ENCODE results near the gene SIPA1L3.
A peak's percentile ranks its signal among the peaks of the same experiment; 100 is the strongest.

The SIPA1L3 gene

DNA sequence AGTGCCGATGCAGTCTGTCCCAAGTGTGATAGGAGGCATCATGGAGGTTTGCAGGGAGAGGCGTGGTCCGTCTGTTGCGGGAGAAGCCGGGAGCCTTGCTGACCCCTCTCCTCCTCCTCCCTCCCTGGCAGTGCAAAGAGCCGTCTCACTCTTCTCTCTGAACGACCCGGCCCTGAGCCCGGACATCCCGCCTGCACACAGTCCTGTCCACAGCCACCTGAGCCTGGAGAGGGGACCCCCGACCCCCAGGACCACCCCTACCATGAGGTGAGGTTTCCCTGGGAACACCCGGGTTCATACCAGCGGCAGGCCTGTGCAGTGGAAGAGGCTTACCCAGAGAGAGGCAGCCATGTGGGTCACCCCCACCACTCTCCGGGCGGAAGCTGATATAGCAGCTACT lies 294.7 kb downstream of the SIPA1L3 start:
- no peak for DNase-seq

DNA sequence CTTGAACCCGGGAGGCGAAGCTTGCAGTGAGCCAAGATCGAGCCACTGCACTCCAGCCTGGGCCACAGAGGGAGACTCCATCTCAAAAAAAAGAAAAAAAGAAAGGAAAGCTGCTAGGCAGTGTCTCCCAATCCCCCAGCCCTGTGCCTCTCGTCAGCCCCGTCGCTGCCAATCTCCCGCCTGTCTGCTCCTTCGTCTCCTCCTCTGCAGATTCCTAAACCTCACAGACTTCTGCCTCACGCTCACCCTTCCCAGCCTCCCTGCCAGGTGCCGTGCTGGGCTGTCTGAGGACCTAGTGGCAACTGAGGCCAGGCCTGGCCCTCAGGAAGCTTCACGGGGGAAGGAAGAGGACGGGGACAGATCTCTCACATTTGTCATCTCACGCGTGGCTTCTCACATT lies 295.5 kb downstream of the SIPA1L3 start:
- no peak for DNase-seq

DNA sequence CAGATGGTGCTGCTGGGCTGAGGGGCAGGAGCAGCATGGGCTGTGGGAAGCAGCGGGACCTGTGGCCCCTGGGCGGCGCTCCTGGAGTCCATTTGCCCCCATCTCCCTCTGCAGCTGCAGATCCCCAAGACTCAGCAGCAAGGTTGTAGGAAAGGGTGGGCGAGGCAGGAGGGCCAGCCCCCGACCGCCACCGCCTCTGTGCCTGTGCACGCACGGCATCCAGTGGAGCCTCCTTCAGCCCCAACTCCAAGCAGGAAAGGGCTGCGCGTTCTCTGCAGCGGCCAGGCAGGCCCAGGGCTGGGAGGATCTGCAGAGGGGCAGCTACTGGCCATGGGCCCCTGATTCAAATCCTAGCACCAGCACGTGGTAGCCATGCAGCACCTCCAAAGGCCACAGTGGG lies 296.2 kb downstream of the SIPA1L3 start:
- DNase-seq, result no peak

DNA sequence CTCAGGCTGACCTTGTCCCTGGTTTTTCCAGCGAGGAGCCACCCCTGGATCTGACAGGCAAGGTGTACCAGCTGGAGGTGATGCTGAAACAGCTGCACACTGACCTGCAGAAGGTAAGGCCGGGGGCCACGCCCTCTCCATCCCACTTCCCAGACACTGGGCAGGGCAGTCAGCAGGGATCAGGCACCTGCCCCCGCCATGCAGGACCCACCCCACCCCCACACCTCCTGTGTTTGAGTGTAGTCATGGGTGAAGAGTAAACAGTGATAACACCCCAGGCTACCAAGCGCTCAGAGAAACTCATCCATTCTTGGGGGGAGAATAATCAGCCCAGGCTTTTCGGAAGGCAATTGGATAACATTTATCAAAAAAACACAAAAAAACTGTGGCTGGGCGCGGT lies 297.1 kb downstream of the SIPA1L3 start:
- no peak for DNase-seq

DNA sequence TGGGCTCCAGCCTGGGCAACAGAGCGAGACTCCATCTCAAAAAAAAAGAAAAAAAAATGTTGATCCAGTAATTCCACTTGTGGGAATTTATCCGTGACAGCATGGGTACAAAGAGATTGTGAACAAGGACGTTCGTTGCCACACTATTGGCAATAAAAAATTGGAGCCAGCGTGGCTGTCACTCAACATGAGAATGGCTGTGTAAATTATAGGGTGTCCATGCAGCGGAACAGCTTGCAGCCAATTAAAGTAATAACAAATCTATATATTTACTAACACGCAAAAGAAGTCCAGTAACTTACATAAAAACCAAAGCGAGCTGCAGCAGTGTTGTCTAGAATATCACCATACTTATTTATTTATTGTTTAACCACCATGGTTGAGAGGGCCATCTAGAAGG lies 297.7 kb downstream of the SIPA1L3 start:
- DNase-seq, result no peak

DNA sequence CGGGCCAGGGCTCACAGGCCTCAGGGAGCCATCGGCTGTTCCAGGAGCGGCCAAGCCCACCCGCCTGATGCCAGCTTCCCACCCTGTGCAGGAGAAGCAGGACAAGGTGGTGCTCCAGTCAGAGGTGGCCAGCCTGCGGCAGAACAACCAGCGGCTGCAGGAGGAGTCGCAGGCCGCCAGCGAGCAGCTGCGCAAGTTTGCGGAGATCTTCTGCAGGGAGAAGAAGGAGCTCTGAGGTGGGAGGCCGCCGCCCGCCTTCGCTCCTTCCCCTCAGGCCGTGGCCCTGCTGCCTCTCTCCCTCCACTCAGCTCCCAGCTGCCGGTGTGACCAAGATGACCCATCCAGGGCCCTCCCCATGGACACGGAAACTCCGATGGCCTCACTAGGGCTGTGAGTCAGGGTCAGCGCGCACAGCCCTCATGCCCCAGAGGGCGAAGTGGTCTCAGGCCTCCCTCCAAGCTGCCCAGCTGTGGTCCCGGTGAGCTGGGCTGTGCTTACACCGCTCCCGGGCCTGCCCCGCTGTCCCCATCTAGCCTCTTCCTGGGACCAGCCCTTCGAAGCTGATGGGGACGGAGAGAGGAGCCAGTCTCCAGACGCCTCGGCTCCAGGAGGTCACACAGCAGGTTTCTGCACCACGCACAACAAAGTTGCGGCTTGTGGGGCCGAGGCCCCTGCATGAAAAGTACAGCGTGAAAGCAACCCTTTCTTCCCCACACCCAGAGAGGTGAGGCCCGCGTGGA lies 299.2 kb downstream of the SIPA1L3 start:
- DNase-seq, result no peak

DNA sequence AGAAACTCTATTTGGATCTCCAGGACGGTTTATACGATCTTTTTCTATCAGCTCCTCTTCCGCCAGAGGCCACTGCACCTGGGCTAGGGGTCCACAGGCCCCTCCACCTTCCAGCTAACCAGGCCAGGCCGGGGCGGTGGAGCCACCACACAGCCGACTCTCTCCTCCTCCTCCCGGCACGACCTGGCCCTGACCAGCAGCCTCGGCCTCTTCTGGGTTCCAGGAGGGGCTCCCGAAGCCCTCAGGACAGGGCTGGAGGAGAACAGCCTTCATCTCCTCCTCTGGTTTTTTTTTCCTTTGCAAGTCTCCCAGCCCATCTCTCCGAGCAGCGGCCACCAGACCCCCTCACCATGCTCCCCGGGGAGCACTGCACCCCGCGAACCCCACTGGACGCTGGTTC lies 299.9 kb downstream of the SIPA1L3 start:
- no peak for DNase-seq

DNA sequence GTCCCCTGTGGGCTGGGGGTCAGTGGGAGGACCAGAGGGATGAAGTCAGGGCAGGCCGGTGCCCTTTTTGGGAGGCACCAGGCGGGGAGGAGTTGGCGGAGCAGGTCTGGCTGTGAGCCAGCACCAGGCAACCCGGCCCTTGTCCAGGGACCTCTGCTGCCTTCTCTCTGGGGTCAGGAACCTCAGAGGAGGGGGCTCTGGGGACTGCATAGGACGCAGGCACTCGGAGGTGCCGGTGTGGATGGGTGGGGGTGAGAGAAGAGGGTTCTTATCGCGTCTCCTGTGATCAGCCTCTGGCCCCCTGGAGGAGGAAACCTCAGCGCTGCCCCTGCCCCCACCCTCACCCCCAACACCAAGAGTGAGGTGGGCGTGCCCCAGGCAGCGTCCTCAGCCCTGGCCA lies 300.5 kb downstream of the SIPA1L3 start:
- no peak for DNase-seq

DNA sequence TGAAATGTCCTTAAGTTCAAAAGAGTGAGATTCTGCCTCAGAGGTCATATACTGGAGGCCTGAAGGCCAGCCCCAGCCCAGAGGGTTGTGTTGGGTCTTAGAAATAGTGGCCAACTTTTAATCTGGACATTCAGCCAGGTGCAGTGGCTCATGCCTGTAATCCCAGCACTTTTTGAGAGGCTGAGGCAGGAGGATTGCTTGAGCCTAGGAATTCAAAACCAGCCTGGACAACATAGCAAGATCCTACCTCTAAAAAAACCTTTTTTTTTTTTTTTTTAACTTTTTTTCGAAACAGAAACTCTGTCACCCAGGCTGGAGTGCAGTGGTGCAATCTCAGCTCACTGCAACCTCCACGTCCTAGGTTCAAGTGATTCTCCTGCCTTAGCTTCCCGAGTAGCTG lies 301.6 kb downstream of the SIPA1L3 start:
- DNase-seq, result no peak

DNA sequence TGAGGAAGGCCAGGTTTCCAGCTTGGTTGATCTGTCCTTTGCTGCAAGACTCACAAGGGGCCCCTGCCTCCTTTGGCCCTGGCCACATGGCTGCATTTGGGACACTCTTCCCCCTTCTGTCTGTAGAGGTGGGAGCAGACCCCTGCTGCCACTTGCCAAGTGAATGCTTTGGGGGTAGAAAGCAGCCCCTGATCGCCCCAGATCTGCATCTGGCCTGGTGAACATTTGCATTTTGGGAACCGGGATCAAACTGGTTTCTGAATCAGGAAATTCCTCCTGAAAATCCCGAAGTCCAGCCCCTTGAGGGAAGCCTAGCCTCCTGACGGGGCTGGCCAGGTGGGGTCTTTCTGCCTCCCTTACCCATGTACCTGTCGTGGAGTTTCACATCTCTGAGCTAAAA lies 302.1 kb downstream of the SIPA1L3 start:
- no peak for DNase-seq

DNA sequence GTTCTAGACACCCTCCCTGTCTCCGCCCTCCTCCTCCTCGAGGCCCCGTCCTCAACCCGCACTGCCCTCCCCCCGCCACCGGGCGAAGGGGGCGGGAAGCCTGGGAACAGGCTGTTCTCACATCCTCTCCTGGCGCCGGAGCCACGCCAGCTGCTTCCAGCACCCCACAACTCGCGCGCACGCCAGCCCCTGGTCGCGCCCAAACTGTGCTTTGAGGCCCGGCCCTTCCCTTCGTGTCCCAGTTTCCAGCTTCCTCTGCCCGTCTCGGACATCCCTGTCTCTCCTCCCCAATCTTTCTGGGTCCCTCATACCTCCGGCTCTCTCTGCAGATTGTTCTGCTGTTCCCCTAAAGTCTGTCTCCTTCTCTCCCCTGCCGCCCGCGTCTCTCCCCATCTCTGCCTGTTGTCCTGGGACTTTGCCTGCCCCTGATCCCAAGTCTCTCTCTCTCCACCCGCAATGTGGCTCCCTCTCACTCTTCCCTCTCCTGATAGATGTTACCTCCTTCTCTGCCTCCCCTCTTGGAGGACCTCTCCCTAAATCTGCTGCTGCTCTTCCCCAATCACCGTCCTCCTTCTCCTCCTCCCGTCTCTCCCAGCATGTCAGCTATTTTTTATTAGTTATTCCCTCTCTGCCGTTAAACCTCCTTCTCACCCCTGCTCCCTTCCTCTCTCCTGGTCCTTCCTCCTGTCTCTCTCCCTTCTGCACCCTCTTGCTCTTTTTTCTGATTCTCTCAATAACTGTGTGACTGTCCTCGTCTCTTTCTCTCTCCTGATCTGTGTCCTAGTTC lies 302.9 kb downstream of the SIPA1L3 start:
- no peak for DNase-seq

DNA sequence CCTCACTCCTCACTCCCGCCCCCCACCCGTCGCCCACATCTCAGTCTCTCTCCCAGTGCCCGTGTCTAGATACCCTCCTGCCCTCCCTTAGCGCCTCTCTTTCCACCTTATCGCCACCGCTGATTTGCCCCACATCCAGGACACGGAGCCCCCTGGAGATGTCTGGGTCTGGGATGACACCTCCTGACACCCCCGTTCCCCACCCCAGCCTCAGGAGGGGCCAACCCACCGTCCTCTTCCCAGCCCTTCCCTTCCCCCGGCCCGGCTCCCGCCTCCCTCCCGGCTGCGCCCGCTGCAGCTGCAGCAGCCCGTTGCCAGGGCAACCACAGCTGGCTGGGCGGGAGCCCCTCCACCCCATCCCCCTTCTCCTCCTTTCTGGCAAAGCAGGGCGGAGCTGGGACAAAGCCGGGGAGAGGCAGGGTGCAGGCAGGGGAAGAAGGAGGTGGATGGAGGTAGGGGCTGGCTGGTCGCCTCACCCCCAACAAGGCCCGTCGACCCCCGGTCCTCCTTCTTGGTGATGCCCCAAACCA lies 303.5 kb downstream of the SIPA1L3 start:
- DNase-seq, result no peak

DNA sequence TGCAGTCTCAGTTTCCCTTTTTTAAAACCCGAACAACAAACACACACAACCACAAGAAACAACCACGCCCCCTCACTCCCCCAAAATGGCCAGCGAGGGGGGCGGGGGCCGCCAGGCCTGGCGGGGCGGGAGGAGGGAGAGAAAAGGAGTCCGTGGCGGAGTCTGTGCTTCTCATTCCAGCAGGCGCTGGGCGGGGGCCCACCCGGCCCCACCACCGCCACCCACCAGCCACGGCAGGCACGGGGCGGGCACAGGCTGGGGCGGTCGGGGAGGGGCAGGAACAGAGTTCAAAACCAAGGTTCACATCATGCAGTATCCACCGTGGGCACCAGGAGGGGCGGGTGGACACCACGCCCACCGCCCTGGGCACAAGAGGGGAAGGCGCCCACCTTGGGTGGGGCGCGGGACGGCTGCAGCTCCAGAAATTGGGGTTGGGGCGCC lies 304.2 kb downstream of the SIPA1L3 start:
- peak; percentile 31 for DNase-seq

DNA sequence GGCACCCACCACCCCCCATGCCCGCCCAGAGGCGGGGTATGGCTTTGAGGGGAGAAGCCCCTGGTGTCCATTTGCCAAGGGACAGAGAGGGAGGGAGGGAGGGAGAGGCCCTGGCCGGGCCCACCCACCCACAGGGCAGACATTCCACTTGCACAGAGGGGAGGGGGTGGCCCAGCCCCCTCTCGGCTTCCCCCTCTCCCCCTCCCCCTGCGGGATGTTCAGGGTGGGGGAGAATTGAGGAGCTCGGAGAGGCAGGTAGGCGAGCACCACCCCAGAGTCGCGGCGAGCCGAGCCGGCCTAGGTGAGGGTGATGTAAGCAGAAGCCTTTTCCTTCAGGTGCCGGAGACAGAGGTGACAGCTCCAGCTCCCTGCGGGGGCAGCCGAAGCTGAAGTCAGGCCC lies 304.8 kb downstream of the SIPA1L3 start:
- DNase-seq, result no peak

DNA sequence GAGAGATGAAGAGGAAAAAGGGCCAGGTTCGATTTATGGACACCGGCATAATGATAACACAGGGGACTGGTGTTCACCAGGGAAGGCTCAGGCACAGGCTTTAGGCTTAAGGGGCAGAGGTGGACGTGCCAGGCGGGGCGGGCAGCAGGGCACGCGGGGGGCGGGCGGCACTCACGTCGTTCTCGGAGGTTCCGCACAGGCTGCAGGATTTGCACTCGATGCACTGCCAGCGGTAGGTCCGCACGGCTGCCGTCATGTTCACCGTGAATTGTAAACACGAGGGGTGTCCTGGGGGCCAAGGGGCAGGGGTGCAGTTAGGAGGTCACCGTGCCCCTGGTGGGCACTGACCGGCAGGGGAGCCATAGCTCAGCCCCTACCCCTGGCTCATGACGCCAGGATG lies 306.5 kb downstream of the SIPA1L3 start:
- no peak for DNase-seq

DNA sequence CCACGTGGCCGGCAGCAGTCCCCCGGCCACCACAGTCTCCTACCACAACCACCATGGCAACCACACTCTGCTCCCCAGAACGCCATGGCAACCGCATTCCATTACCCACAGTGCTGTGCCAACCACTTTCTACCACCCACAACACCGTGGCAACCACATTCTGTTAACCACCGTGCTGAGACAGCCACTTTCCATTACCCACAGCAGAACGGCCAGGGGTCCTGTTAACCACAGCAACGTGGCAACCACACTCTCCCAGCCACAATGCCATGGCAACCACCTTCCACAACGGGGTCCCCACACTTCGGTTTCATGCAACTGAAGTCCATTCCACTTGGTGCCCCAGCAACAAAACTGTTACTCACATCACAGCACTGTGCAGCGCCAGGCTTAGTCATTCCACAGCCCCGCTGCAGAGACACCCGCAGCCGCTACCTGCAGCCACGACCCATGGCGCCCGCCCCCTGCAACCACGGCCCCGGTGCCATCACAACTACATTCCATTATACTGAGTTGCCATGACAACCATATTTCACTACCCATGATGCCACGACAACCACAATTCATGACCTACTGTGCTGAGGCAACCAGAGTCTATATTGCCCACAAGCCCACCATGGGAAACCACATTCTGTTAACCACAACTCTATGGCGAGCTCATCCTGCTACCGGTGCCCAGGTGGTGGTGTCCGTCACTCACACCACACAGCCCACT lies 307.1 kb downstream of the SIPA1L3 start:
- DNase-seq, result peak; percentile 78

DNA sequence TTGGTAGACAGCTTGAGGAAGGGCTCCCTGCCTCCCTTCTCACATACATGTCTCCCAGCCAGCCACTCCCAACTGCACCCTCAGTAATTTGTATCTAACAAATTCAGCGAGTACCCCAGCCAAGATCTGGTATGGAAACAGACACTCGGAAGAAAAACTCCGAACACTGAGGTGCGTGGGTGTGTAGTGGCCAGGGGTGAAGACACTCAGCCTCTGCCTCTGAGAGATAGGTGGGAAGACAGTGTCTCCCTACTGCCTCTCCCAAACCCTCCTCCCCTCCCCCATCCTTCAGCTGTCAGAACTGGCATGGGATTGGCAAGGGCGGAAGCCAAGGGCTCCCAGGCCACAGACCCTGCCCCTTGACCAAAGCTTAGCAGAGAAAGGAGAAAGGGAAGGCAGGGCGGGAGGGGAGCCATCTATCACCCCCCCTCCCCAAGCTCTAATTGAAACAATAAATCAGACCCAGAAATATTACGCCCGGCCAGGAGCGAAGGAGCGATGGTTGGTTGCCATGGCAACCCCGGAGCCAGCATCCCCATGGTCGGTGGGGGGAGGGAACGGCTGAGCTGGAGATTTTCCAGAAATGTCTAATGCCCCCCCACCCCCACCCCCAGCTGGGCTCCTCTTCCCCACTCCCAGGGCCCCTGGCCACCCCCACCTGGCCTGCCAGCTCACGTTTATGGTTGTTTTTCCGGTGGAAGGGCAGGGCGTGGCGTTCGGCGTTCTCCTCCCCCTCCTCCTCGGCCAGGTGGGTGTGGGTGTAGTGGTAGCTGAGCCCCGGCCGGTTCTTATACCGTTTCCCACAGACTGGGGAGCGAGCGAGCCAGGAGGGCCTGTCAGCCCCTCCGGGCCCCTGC lies 310.0 kb downstream of the SIPA1L3 start:
- no peak for DNase-seq

DNA sequence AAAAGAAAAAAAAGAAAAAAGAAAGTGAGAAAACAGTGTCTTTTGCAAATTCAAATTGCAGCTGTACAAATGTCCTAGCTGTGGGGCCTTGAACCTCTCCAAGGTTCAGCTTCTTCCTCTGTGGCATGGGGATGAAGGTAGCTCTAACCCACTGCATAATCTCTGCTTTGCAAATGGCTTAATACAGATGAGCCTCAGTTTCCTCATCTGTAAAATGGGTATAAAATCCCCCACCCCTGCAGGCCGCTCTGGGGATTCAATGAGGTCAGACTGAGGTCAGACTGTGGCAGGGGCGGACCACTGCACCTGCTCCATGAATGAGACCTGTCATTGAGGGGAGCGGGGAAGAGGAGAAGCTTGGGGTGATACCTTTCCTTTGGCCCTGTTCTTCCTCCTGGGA lies 311.2 kb downstream of the SIPA1L3 start:
- no peak for DNase-seq

DNA sequence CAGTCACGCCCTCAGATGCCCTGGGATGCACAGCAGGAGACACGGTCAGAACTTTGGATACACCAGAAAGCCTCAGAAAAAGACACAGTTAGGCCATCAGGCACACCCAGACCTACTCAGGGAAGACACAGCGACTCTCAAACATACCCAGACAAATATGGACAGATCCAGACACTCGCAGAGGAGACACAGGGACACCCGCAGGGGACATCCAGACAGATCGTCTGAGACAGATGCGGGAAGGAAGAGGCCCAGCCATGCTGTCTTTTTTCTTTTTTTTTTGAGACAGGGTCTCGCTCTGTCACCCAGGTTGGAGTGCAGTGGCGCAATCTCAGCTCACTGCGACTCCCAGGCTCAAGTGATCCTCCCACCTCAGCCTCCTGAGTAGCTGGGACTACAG lies 312.2 kb downstream of the SIPA1L3 start:
- no peak for DNase-seq

DNA sequence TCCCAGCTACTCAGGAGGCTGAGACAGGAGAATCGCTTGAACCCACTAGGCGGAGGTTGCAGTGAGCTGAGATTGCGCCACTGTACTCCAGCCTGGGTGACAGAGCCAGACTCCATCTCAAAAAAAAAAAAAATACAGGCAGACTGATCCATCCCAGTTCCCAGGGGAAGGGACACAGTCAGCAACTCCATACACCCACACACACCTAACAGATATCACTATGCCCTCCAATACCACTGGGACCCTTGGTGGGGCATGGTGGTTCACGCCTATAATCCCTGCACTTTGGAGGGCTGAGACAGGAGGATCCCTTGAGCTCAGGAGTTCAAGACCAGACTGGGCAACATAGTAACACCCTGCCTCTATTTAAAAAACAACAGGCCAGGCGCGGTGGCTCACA lies 314.4 kb downstream of the SIPA1L3 start:
- DNase-seq, result no peak

DNA sequence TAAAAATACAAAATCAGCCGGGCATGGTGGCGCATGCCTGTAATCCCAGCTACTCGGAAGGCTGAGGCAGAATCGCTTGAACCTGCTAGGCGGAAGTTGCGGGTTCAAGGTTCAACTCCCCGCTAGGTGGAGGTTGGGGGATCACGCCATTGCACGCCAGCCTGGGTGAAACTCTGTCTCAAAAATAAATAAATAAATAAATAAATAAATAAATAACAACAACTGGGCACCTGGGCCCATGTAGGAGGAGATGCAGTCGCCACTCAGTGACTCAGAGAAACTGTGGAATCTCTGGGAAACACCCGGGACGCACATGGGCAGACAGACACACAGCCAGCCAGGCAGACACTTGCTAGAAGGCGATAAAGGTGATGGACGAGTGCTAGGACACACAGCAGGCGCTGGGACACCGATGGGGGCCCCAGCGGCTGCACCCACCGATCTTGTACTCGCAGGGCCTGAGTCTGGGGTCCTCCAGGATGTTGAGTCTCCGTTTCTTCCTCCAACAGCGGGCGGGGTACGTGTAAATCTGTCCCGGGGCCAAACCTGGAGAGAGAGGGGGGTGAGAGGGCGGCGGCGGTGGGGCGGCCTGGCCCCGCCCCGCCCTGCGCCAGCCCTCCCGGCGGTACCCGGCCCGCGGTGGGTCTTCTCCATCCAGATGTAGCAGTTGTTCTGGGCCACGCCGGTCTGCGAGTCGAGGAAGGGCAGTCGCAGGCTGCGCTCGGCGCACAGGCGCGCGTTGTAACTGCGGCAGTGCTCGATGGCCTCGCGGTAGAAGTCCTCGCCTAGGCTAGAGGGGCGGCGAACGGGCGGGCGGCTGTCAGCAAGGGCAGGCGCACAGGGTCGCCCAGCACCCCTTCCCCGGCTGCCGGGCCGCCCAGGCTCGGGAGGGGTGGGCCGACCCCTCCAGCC lies 315.2 kb downstream of the SIPA1L3 start:
- no peak for DNase-seq

DNA sequence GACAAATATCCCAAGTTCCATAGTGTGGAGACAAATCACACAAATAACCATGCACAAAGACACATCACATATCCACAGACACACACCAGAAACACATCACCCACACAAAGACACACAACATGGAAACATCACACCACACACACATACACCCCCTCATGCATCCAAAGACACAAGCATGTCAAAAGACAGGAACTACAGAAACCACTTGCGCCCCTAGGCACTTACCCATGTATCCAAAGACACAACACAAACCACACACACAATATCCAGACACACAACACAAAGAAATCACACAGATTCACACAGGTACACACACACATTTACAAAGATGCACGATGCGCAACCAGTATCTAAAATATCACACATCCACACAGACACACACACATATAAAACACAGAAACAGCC lies 316.1 kb downstream of the SIPA1L3 start:
- DNase-seq, result no peak
